ENCODE data around the gene LDHB.

The LDHB gene

GRCh38 chr12:21695986-21696385, 38.3 kb upstream of the LDHB start:
- Histone ChIP-seq H3K27me3 (replicated peaks; ENCODE audit: control insufficient read depth, insufficient read depth, low read length) (no peaks in the 10 kb centered on the region; the same call in 1 of the 2 replicates), H3K36me3 (ENCODE audit: control insufficient read depth, insufficient read depth, low read length) (no peaks in the 10 kb centered on the region), H3K4me3 (replicated peaks; ENCODE audit: low read depth, low read length) (no peak overlapping the region)
- no peak for TF ChIP-seq CTCF (IDR thresholded peaks at IDR 0.05; ENCODE audit: insufficient read depth, low read length, poor library complexity, severe bottlenecking)
- no peak for DNase-seq (ENCODE audit: extremely low read depth, insufficient read length)

- H3K36me3 ChIP-seq (ENCODE audit: control insufficient read depth, insufficient read depth, low read length): no peaks in the 10 kb centered on the region
- no peak overlapping the region for H3K4me3 ChIP-seq (replicated peaks; ENCODE audit: low read depth, low read length)
- H3K27me3 ChIP-seq (replicated peaks; ENCODE audit: control insufficient read depth, insufficient read depth, low read length): no peaks in the 10 kb centered on the region; the same call in 1 of the 2 replicates
- TF ChIP-seq CTCF (IDR thresholded peaks at IDR 0.05; ENCODE audit: insufficient read depth, low read length, poor library complexity, severe bottlenecking): no peak
- DNase-seq (ENCODE audit: extremely low read depth, insufficient read length): no peak
These were observed 37.0 kb upstream of the LDHB start for GRCh38 chr12:21694660-21695059.

GRCh38 chr12:21691515-21691914, 33.9 kb upstream of the LDHB start:
- Histone ChIP-seq H3K36me3 (ENCODE audit: control insufficient read depth, insufficient read depth, low read length) (no peaks in the 10 kb centered on the region), H3K27me3 (replicated peaks; ENCODE audit: control insufficient read depth, insufficient read depth, low read length) (no peaks in the 10 kb centered on the region; the same call in 1 of the 2 replicates), H3K4me3 (replicated peaks; ENCODE audit: low read depth, low read length) (no peak overlapping the region)
- no peak for TF ChIP-seq CTCF (IDR thresholded peaks at IDR 0.05; ENCODE audit: insufficient read depth, low read length, poor library complexity, severe bottlenecking)
- DNase-seq (ENCODE audit: extremely low read depth, insufficient read length): no peak

- DNase-seq (ENCODE audit: extremely low read depth, insufficient read length): no peak
- no peaks in the 10 kb centered on the region for H3K36me3 ChIP-seq (ENCODE audit: control insufficient read depth, insufficient read depth, low read length)
- H3K4me3 ChIP-seq (replicated peaks; ENCODE audit: low read depth, low read length): no peak overlapping the region
- no peaks in the 10 kb centered on the region; the same call in 1 of the 2 replicates for H3K27me3 ChIP-seq (replicated peaks; ENCODE audit: control insufficient read depth, insufficient read depth, low read length)
- TF ChIP-seq CTCF (IDR thresholded peaks at IDR 0.05; ENCODE audit: insufficient read depth, low read length, poor library complexity, severe bottlenecking): no peak
These were observed 33.2 kb upstream of the LDHB start for GRCh38 chr12:21690704-21691368.

GRCh38 chr12:21683115-21683514, 25.5 kb upstream of the LDHB start:
- TF ChIP-seq CTCF (IDR thresholded peaks at IDR 0.05; ENCODE audit: insufficient read depth, low read length, poor library complexity, severe bottlenecking): no peak
- no peak overlapping the region for H3K4me3 ChIP-seq (replicated peaks; ENCODE audit: low read depth, low read length)
- DNase-seq (ENCODE audit: extremely low read depth, insufficient read length): no peak
- H3K27me3 ChIP-seq (replicated peaks; ENCODE audit: control insufficient read depth, insufficient read depth, low read length): no peaks in the 10 kb centered on the region
- H3K36me3 ChIP-seq (ENCODE audit: control insufficient read depth, insufficient read depth, low read length): no peaks in the 10 kb centered on the region

GRCh38 chr12:21678959-21679358, 21.3 kb upstream of the LDHB start:
- no peak for DNase-seq (ENCODE audit: extremely low read depth, insufficient read length)
- Histone ChIP-seq H3K36me3 (ENCODE audit: control insufficient read depth, insufficient read depth, low read length) (no peaks in the 10 kb centered on the region), H3K4me3 (replicated peaks; ENCODE audit: low read depth, low read length) (no peak overlapping the region), H3K27me3 (replicated peaks; ENCODE audit: control insufficient read depth, insufficient read depth, low read length) (no peaks in the 10 kb centered on the region)
- TF ChIP-seq CTCF (IDR thresholded peaks at IDR 0.05; ENCODE audit: insufficient read depth, low read length, poor library complexity, severe bottlenecking): no peak
